Gastrocnemius medialis (tissue), 4 donors: Measurements from ENCODE around the gene SMIM10L2A.

Source experiments
- POLR2A ChIP-seq, 2 donors: fragments of 450-650 bp; IDR thresholded peaks; one replicate each; pipeline ENCODE4 v1.6.1; 2017; ENCODE audit warnings: antibody characterized with exemption in 2 of 2, mild to moderate bottlenecking in 2 of 2, moderate library complexity in 2 of 2
- TF ChIP-seq, protein P1 (sequence below), 5 experiments: fragments of 450-650 bp in 3 of 5; fragments of 200-600 bp in 2 of 5; sonication (generic) in 2 of 5; IDR thresholded peaks in 4 of 5; conservative IDR thresholded peaks in 1 of 5; 1 replicate in 4 of 5; 2 replicates in 1 of 5; pipeline ENCODE4 v1.5.1; 2016 to 2019; ENCODE audit warnings: antibody characterized with exemption in 5 of 5, mild to moderate bottlenecking in 3 of 5, moderate library complexity in 3 of 5

DNA sequence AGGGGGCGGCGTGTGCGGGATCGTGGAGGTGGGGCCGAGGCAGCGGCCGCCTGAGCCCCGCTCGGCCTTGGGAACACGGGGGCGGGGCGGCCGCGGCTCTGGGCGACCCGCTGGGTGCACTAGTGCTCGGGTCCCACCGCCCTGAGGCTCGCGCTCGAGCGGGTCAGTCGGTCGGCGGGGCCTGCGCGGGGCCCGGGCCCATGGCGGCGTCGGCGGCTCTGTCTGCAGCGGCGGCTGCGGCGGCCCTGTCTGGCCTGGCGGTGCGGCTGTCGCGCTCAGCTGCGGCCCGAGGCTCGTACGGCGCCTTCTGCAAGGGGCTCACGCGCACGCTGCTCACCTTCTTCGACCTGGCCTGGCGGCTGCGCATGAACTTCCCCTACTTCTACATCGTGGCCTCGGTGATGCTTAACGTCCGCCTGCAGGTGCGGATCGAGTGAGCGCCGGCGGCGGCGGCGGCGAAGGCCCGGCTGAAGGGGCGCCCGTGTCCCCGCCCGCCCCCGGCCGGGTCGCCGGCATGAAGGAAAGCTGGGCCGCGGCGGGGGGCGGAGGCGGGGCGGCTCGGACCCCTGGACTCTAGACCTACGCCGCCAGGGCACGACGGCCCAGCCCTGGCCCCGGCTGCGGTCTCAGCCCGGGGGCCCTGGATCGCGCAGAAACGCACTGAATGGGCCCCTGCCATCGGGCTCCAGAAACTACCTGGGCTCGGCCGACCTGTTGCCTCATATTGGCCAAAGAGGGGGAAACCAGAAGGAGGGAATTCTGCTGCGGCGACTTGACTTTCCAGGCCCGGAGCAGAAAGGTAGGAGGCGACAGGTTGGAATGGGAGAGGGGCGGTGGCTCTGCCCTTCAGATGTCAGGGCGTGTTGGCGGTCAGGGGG, at the start of gene SMIM10L2A:
- TF ChIP-seq, protein P1, sequence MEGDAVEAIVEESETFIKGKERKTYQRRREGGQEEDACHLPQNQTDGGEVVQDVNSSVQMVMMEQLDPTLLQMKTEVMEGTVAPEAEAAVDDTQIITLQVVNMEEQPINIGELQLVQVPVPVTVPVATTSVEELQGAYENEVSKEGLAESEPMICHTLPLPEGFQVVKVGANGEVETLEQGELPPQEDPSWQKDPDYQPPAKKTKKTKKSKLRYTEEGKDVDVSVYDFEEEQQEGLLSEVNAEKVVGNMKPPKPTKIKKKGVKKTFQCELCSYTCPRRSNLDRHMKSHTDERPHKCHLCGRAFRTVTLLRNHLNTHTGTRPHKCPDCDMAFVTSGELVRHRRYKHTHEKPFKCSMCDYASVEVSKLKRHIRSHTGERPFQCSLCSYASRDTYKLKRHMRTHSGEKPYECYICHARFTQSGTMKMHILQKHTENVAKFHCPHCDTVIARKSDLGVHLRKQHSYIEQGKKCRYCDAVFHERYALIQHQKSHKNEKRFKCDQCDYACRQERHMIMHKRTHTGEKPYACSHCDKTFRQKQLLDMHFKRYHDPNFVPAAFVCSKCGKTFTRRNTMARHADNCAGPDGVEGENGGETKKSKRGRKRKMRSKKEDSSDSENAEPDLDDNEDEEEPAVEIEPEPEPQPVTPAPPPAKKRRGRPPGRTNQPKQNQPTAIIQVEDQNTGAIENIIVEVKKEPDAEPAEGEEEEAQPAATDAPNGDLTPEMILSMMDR (IDR thresholded peaks at IDR 0.05 in 4 of 5, conservative IDR thresholded peaks at IDR 0.05 in 1 of 5) = no peak
- TF ChIP-seq POLR2A (IDR thresholded peaks at IDR 0.05) = no peak
